Mesenchymal stem cell (in vitro differentiated cells and primary cell): ENCODE results near the gene C8A.

Source experiments
- DNase-seq: peaks from one replicate; pipeline ENCODE4 v3.0.0-alpha.2; 2013
- H2AFZ ChIP-seq: one replicate; pipeline ENCODE4 v1.6.1; 2013; ENCODE audit warnings: low read depth, mild to moderate bottlenecking, control low read depth, inconsistent platforms, low read length, moderate library complexity
- H2AK5ac ChIP-seq: 2 replicates; pipeline ENCODE4 v1.6.1; 2013; ENCODE audit warnings: low read length, moderate library complexity, mild to moderate bottlenecking, inconsistent platforms; ENCODE audit not compliant: severe bottlenecking
- H2BK120ac ChIP-seq: one replicate; pipeline ENCODE4 v1.6.1; 2013; ENCODE audit warnings: low read depth, mild to moderate bottlenecking, inconsistent platforms, low read length, moderate library complexity
- H2BK12ac ChIP-seq, 2 experiments: one replicate each; pipeline ENCODE4 v1.6.1; 2013; ENCODE audit warnings: inconsistent platforms in 2 of 2, low read length in 2 of 2, mild to moderate bottlenecking in 2 of 2, moderate library complexity in 2 of 2, control low read depth in 1 of 2
- H2BK15ac ChIP-seq: one replicate; pipeline ENCODE4 v1.6.1; 2013; ENCODE audit warnings: mild to moderate bottlenecking, low read depth, inconsistent platforms; ENCODE audit not compliant: poor library complexity, severe bottlenecking
- H2BK5ac ChIP-seq: 2 replicates; pipeline ENCODE4 v1.6.1; 2013; ENCODE audit warnings: low read depth, mild to moderate bottlenecking, low read length, control low read depth, inconsistent platforms; ENCODE audit not compliant: poor library complexity, severe bottlenecking
- H3K14ac ChIP-seq, 2 experiments: one replicate each; pipeline ENCODE4 v1.6.1; 2013; ENCODE audit warnings: inconsistent platforms in 2 of 2, low read length in 2 of 2, control low read depth in 1 of 2, mild to moderate bottlenecking in 1 of 2, moderate library complexity in 1 of 2
- H3K18ac ChIP-seq, 2 experiments: one replicate each; pipeline ENCODE4 v1.6.1; 2013; ENCODE audit warnings: inconsistent platforms in 2 of 2, low read length in 2 of 2, control low read depth in 1 of 2, low read depth in 1 of 2, mild to moderate bottlenecking in 1 of 2
- H3K23ac ChIP-seq, 2 experiments: one replicate each; pipeline ENCODE4 v1.6.1; 2013; ENCODE audit warnings: inconsistent platforms in 2 of 2, low read length in 2 of 2, mild to moderate bottlenecking in 2 of 2, moderate library complexity in 2 of 2, control low read depth in 1 of 2
- H3K27ac ChIP-seq: 2 replicates; pipeline ENCODE4 v1.5.1; 2013; ENCODE audit warnings: mild to moderate bottlenecking, moderate library complexity, low read length, control low read depth, inconsistent platforms; ENCODE audit not compliant: poor library complexity, severe bottlenecking
- H3K27me3 ChIP-seq, 2 experiments: 2 replicates each; pipeline versions ENCODE4 v1.6.1 to v1.7.0; 2013; ENCODE audit warnings: low read length in 2 of 2, mild to moderate bottlenecking in 2 of 2, moderate library complexity in 2 of 2, control low read depth in 1 of 2, inconsistent platforms in 1 of 2; ENCODE audit not compliant: control insufficient read depth in 1 of 2, insufficient read depth in 1 of 2
- H3K36me3 ChIP-seq, 2 experiments: 2 replicates each; pipeline versions ENCODE4 v1.6.1 to v1.7.0; 2013; ENCODE audit warnings: low read length in 2 of 2, control low read depth in 1 of 2, inconsistent platforms in 1 of 2, low read depth in 1 of 2, mild to moderate bottlenecking in 1 of 2; ENCODE audit not compliant: insufficient read depth in 2 of 2, control insufficient read depth in 1 of 2
- H3K4ac ChIP-seq, 2 experiments: one replicate each; pipeline ENCODE4 v1.6.1; 2013; ENCODE audit warnings: inconsistent platforms in 2 of 2, low read length in 2 of 2, mild to moderate bottlenecking in 2 of 2, moderate library complexity in 2 of 2, control low read depth in 1 of 2, low read depth in 1 of 2
- H3K4me1 ChIP-seq: 2 replicates; pipeline ENCODE4 v1.6.1; 2013; ENCODE audit warnings: low read depth, low read length, control low read depth; ENCODE audit not compliant: control insufficient read depth, insufficient read depth
- H3K4me2 ChIP-seq: 2 replicates; pipeline ENCODE4 v1.6.1; 2013; ENCODE audit warnings: low read length, mild to moderate bottlenecking, inconsistent platforms; ENCODE audit not compliant: poor library complexity, severe bottlenecking
- H3K4me3 ChIP-seq, 2 experiments: 2 replicates each; pipeline versions ENCODE4 v1.5.1 to v1.7.0; 2013; ENCODE audit warnings: low read length in 2 of 2, mild to moderate bottlenecking in 2 of 2, control low read depth in 1 of 2, low read depth in 1 of 2; ENCODE audit not compliant: insufficient read depth in 1 of 2
- H3K79me1 ChIP-seq: replicated peaks from 2 replicates; pipeline ENCODE4 v1.6.1; 2013; ENCODE audit warnings: mild to moderate bottlenecking, control low read depth, low read length, inconsistent platforms; ENCODE audit not compliant: poor library complexity, severe bottlenecking
- H3K9ac ChIP-seq: 2 replicates; pipeline ENCODE4 v1.7.0; 2013; ENCODE audit warnings: mild to moderate bottlenecking, low read length, moderate library complexity
- H3K9me3 ChIP-seq: 2 replicates; pipeline ENCODE4 v1.7.0; 2013; ENCODE audit warnings: mild to moderate bottlenecking, low read length; ENCODE audit not compliant: control insufficient read depth
- H4K8ac ChIP-seq: one replicate; pipeline ENCODE4 v1.6.1; 2013; ENCODE audit warnings: inconsistent platforms, mild to moderate bottlenecking, low read length, moderate library complexity
- H4K91ac ChIP-seq: one replicate; pipeline ENCODE4 v1.6.1; 2013; ENCODE audit warnings: mild to moderate bottlenecking, low read length, inconsistent platforms
- WGBS: methylation state at CpG from one replicate; pipeline ENCODE4 v1.1.7; 2013; ENCODE audit warnings: mixed read lengths; 5-methylcytosine and 5-hydroxymethylcytosine counted together

C8A gene

GRCh38 chr1:56898879-56899278 is 44.3 kb downstream of the C8A start:
- Histone ChIP-seq H3K14ac (no peak overlapping the region), H3K9ac (no peak overlapping the region), H3K4me2 (no peak overlapping the region), H3K27ac (no peak overlapping the region), H3K4me1 (no peaks in the 10 kb centered on the region), H3K79me1 (no peaks in the 10 kb centered on the region), H2AK5ac (no peak overlapping the region), H3K27me3 (no peaks in the 10 kb centered on the region), H2AFZ (no peak overlapping the region), H3K36me3 (no peaks in the 10 kb centered on the region), H2BK12ac (no peak overlapping the region), H4K91ac (no peak overlapping the region), H3K23ac (no peak overlapping the region), H4K8ac (no peak overlapping the region), H3K4me3 (no peak overlapping the region), H2BK120ac (no peak overlapping the region), H3K18ac (no peak overlapping the region), H2BK15ac (no peak overlapping the region), H3K9me3 (no peaks in the 10 kb centered on the region), H3K4ac (no peak overlapping the region), H2BK5ac (no peak overlapping the region)
- DNase-seq = no peak
- WGBS = 85% methylated on average over 2 of the region's 2 CpGs

DNA sequence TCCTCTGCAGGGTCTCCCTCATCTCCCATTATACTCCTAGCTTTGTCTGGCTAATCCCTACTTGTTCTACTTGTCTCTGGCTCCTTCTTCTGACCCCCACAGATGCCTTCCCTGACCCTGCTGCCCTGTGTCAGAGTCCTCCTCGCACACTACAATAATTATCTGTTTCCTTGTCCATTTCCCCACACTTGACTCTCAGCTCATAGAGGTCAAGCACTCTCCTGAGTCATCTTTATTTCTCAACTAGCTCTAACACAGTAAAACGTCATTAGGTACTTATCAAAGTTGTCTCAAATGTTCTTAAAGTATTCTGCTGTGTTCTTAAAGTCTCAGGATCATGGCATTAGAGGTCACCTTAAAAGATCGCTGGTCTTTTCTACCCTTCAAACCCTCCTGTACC is 47.1 kb downstream of the C8A start:
- 14% methylated on average over 3 of the region's 3 CpGs for WGBS
- no peak overlapping the region for H2BK12ac ChIP-seq
- no peaks in the 10 kb centered on the region for H3K27me3 ChIP-seq
- H4K8ac ChIP-seq = no peak overlapping the region
- no peak overlapping the region for H3K9ac ChIP-seq
- H3K23ac ChIP-seq = no peak overlapping the region
- H2AK5ac ChIP-seq = no peak overlapping the region
- H3K4ac ChIP-seq = no peak overlapping the region
- no peak overlapping the region for H2BK15ac ChIP-seq
- no peaks in the 10 kb centered on the region for H3K36me3 ChIP-seq
- H3K79me1 ChIP-seq = no peaks in the 10 kb centered on the region
- no peak overlapping the region for H3K14ac ChIP-seq
- no peak overlapping the region for H2BK5ac ChIP-seq
- no peak overlapping the region for H3K4me3 ChIP-seq
- no peak overlapping the region for H2AFZ ChIP-seq
- H3K27ac ChIP-seq = no peak overlapping the region
- no peak overlapping the region for H4K91ac ChIP-seq
- no peak overlapping the region for H3K18ac ChIP-seq
- H3K9me3 ChIP-seq = no peaks in the 10 kb centered on the region
- H2BK120ac ChIP-seq = no peak overlapping the region
- no peaks in the 10 kb centered on the region for H3K4me1 ChIP-seq
- DNase-seq = peak; percentile 64
- no peak overlapping the region for H3K4me2 ChIP-seq

GRCh38 chr1:56903778-56904177 is 49.2 kb downstream of the C8A start:
- H4K91ac ChIP-seq = no peak overlapping the region
- no peak overlapping the region for H3K4me2 ChIP-seq
- H2AFZ ChIP-seq = no peak overlapping the region
- H2AK5ac ChIP-seq = no peak overlapping the region
- H2BK120ac ChIP-seq = no peak overlapping the region
- H2BK15ac ChIP-seq = no peak overlapping the region
- H3K27ac ChIP-seq = no peak overlapping the region
- no peak for DNase-seq
- H3K79me1 ChIP-seq = no peaks in the 10 kb centered on the region
- no peaks in the 10 kb centered on the region for H3K36me3 ChIP-seq
- no peaks in the 10 kb centered on the region for H3K4me1 ChIP-seq
- H3K18ac ChIP-seq = no peak overlapping the region
- no peak overlapping the region for H3K14ac ChIP-seq
- 74% methylated on average over 1 of the region's 1 CpG for WGBS
- H3K27me3 ChIP-seq = no peaks in the 10 kb centered on the region
- no peak overlapping the region for H3K4me3 ChIP-seq
- no peak overlapping the region for H2BK12ac ChIP-seq
- H3K9ac ChIP-seq = no peak overlapping the region
- H3K23ac ChIP-seq = no peak overlapping the region
- H4K8ac ChIP-seq = no peak overlapping the region
- H3K4ac ChIP-seq = no peak overlapping the region
- no peak overlapping the region for H2BK5ac ChIP-seq
- no peaks in the 10 kb centered on the region for H3K9me3 ChIP-seq

- no peaks in the 10 kb centered on the region for H3K27me3 ChIP-seq
- H2BK12ac ChIP-seq = no peak overlapping the region
Measured at GRCh38 chr1:56904663-56905397, 50.2 kb downstream of the C8A start.

More at GRCh38 chr1:56904663-56905397, 50.2 kb downstream of the C8A start:
- Histone ChIP-seq H2AFZ (no peak overlapping the region), H3K4me1 (no peaks in the 10 kb centered on the region), H3K27ac (no peak overlapping the region), H3K79me1 (no peaks in the 10 kb centered on the region), H3K18ac (no peak overlapping the region), H3K14ac (no peak overlapping the region), H4K91ac (no peak overlapping the region), H3K4me2 (no peak overlapping the region), H2AK5ac (no peak overlapping the region), H2BK5ac (no peak overlapping the region), H3K9me3 (no peaks in the 10 kb centered on the region), H4K8ac (no peak overlapping the region), H2BK15ac (no peak overlapping the region), H2BK120ac (no peak overlapping the region), H3K9ac (no peak overlapping the region), H3K23ac (no peak overlapping the region), H3K4me3 (no peak overlapping the region), H3K4ac (no peak overlapping the region), H3K36me3 (no peaks in the 10 kb centered on the region)
- DNase-seq = no peak
- 56% methylated on average over 2 of the region's 2 CpGs for WGBS
